ENCODE results near the gene HECTD4.

- TF ChIP-seq ARNT (IDR thresholded peaks at IDR 0.05) (no peak), ELF4 (IDR thresholded peaks at IDR 0.05) (no peak), FOXM1 (IDR thresholded peaks at IDR 0.05; ENCODE audit: borderline replicate concordance) (no peak), PKNOX1 (IDR thresholded peaks at IDR 0.05) (no peak)
Measured at GRCh38 chr12:112304436-112304835, 77.8 kb downstream of the HECTD4 start.

Measured in HEK293T (cell line).